Measurements from ENCODE around the gene STAT5B. TPM values are rescaled to one million over a fixed set of nuclear protein-coding genes. Genes with fewer than 3 reads are reported as not detected.
A peak's percentile ranks its signal among the peaks of the same experiment; 100 is the strongest.

The STAT5B gene
- total RNA-seq, 1 experiment from 2014 or later, result 7.1 TPM

- peak; percentile 49 to 53 (median 51); a peak in 5 of 6 replicates for TF ChIP-seq CTCF (IDR thresholded peaks at IDR 0.05 in 2 of 3, conservative IDR thresholded peaks at IDR 0.05 in 1 of 3; ENCODE audit: borderline replicate concordance in 1 of 3, insufficient read depth in 1 of 3, low read depth in 2 of 3, low read length in 2 of 3)
These were observed 95.0 kb downstream of the STAT5B start, which contains the start of gene KCNH4 (continued) for GRCh38 chr17:42180922-42181850.

GRCh38 chr17:42180411-42180921, 95.7 kb downstream of the STAT5B start:
- no peaks in the 10 kb centered on the region for H3K36me3 ChIP-seq (ENCODE audit: control insufficient read depth in 1 of 2, insufficient read depth in 2 of 2, low read length in 2 of 2)
- no TSS peak for BruUV-seq (replicated peaks)
- H3K4me3 ChIP-seq (replicated peaks in 1 of 2; ENCODE audit: low read depth in 1 of 2, low read length in 2 of 2), result no peak overlapping the region
- H2AFZ ChIP-seq (ENCODE audit: low read depth, low read length, poor library complexity, severe bottlenecking), result no peak overlapping the region
- peaks cover 14 to 27% of the 10 kb centered on the region in 2 experiments for H3K4me1 ChIP-seq (ENCODE audit: control insufficient read depth in 1 of 2, insufficient read depth in 2 of 2, low read length in 2 of 2)
- no peaks in the 10 kb centered on the region for H3K9me2 ChIP-seq (ENCODE audit: insufficient read depth)
- no peaks in the 10 kb centered on the region for H3K9me3 ChIP-seq (ENCODE audit: control insufficient read depth in 1 of 2, insufficient read depth in 1 of 2, low read depth in 1 of 2, low read length in 2 of 2)
- H3K9ac ChIP-seq (ENCODE audit: low read length), result no peak overlapping the region
- H3K27ac ChIP-seq (ENCODE audit: low read depth, low read length), result no peak overlapping the region
- RAD21 ChIA-PET (ENCODE audit: low non-redundant PET in 1 of 2, low total read pairs in 2 of 2, uncharacterized antibody in 2 of 2, unreplicated experiment in 2 of 2), result no interaction called here
- no peak for DNase-seq (ENCODE audit: low read depth, low spot score)
- H3K79me2 ChIP-seq (ENCODE audit: insufficient read depth, low read length), result no peaks in the 10 kb centered on the region
- intact Hi-C loops (cut with micrococcal nuclease), result no loop called here
- no peak overlapping the region for H3K4me2 ChIP-seq (ENCODE audit: low read length)
- CTCF ChIA-PET, result no interaction called here
- POLR2A ChIA-PET, result no interaction called here
- no peak for ATAC-seq
- H3K27me3 ChIP-seq (ENCODE audit: insufficient read depth, low read length), result no peaks in the 10 kb centered on the region
- H4K20me1 ChIP-seq (ENCODE audit: insufficient read depth), result no peaks in the 10 kb centered on the region
- TF ChIP-seq SRF (IDR thresholded peaks at IDR 0.05; ENCODE audit: low read depth), result no peak
- no peak for TF ChIP-seq CEBPB (IDR thresholded peaks at IDR 0.05; ENCODE audit: low read depth)
- TF ChIP-seq ZFX (IDR thresholded peaks at IDR 0.05), result no peak
- TF ChIP-seq ZNF274 (IDR thresholded peaks at IDR 0.05; ENCODE audit: low read depth, low read length), result no peak
- TF ChIP-seq YY1 (IDR thresholded peaks at IDR 0.05; ENCODE audit: extremely low read depth, insufficient replicate concordance, low read depth, low read length), result no peak
- no peak for TF ChIP-seq EZH2phosphoT487 (IDR thresholded peaks at IDR 0.05; ENCODE audit: borderline replicate concordance)
- TF ChIP-seq RAD21 (IDR thresholded peaks at IDR 0.05; ENCODE audit: low read depth), result no peak
- TF ChIP-seq ELF1 (IDR thresholded peaks at IDR 0.05; ENCODE audit: borderline replicate concordance, low read depth), result no peak
- TF ChIP-seq FOSL1 (IDR thresholded peaks at IDR 0.05; ENCODE audit: low read depth), result no peak
- TF ChIP-seq CTCF (IDR thresholded peaks at IDR 0.05 in 2 of 3, conservative IDR thresholded peaks at IDR 0.05 in 1 of 3; ENCODE audit: borderline replicate concordance in 1 of 3, insufficient read depth in 1 of 3, low read depth in 2 of 3, low read length in 2 of 3), result no peak
- no peak for TF ChIP-seq CBX3 (IDR thresholded peaks at IDR 0.05; ENCODE audit: low read depth)
- no peak for TF ChIP-seq JUND (IDR thresholded peaks at IDR 0.05)
- TF ChIP-seq, protein P1, sequence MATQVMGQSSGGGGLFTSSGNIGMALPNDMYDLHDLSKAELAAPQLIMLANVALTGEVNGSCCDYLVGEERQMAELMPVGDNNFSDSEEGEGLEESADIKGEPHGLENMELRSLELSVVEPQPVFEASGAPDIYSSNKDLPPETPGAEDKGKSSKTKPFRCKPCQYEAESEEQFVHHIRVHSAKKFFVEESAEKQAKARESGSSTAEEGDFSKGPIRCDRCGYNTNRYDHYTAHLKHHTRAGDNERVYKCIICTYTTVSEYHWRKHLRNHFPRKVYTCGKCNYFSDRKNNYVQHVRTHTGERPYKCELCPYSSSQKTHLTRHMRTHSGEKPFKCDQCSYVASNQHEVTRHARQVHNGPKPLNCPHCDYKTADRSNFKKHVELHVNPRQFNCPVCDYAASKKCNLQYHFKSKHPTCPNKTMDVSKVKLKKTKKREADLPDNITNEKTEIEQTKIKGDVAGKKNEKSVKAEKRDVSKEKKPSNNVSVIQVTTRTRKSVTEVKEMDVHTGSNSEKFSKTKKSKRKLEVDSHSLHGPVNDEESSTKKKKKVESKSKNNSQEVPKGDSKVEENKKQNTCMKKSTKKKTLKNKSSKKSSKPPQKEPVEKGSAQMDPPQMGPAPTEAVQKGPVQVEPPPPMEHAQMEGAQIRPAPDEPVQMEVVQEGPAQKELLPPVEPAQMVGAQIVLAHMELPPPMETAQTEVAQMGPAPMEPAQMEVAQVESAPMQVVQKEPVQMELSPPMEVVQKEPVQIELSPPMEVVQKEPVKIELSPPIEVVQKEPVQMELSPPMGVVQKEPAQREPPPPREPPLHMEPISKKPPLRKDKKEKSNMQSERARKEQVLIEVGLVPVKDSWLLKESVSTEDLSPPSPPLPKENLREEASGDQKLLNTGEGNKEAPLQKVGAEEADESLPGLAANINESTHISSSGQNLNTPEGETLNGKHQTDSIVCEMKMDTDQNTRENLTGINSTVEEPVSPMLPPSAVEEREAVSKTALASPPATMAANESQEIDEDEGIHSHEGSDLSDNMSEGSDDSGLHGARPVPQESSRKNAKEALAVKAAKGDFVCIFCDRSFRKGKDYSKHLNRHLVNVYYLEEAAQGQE (IDR thresholded peaks at IDR 0.05; ENCODE audit: low read depth), result no peak
- TF ChIP-seq, protein P2, sequence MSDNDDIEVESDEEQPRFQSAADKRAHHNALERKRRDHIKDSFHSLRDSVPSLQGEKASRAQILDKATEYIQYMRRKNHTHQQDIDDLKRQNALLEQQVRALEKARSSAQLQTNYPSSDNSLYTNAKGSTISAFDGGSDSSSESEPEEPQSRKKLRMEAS (IDR thresholded peaks at IDR 0.05), result no peak
- TF ChIP-seq EZH2 (IDR thresholded peaks at IDR 0.05), result no peak

All from HCT116 (cell line).